ENCODE data around the gene EIF5AL1.
"Not testable (repeated sequence)": the region's sequence is repeated elsewhere in the genome, so short reads cannot be mapped to it uniquely, and the experiment has no call there.

The EIF5AL1 gene

DNA sequence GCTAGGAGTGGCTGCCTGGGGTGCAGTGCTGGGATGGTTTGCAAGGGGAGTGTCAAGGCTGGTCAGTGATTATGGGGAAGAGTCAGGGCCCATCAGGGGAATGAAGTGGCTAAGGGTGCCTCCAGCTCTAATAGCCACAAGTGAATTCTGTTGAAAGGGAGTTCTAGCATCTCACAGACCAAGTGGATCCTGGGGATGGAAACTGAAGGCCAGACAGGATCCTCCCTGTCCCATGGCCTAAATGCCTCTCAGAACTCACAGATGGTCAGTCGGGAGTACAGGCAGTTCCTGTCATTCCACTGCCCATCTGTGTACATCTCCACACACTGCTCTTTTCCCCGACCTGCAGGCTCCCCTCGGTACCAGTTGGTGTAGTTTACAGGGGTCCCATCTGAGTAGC is 44.6 kb downstream of the EIF5AL1 start:
- not testable (repeated sequence) for DNase-seq (ENCODE audit: low spot score)

DNA sequence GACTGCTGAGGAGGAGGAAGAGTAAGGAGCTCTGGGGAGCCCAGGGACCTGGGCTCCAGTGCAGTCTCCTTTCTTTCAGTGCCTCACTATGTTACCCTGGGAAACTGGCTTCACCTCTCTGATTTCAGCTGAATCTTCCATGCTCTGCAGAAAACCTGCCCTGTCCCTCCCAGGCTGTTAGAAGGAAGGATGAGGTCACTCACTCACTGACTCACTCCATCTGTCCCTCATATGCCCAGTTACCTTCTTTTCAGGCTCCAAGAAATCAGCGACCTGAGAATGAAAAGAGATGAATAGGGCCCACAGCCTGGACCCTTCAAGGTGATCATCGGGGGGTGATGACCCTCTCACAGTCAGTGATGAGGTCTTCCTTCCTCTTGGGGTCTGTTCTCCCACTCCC is 47.4 kb downstream of the EIF5AL1 start:
- DNase-seq (ENCODE audit: low spot score) = no peak

DNA sequence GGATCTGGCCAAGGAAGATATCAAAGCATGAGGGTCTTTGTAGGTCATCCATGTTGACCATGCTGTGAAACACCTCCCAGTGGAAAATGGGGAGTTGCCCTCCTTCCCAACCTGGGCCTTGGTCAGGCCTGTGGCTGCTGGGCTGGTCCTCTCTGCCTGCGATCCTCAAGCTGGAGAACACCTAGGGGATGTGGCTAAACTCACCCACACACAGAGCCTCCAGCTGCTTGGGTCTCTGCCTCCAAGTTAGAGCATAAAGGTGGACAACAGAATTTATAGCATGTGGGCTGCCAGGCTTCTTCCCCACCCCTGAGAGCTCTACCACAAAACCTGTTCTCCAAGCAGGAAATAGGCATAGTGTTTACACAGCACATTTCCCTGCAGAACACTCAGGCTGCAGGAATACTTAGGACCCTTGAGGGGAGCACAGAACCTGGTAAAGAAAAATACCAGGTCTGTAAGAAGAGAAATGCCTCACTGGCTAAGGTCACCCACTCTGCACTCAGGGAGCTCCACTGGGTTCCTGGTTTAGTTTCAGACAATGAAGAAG is 47.9 kb downstream of the EIF5AL1 start, which contains the start of gene SFTPA2:
Gene SFTPA2 (minus strand): TSS at position 248 of the 550 bp plus-strand sequence. CDS start 924 bp downstream, outside the sequence.
- DNase-seq (ENCODE audit: low spot score) = no peak

DNA sequence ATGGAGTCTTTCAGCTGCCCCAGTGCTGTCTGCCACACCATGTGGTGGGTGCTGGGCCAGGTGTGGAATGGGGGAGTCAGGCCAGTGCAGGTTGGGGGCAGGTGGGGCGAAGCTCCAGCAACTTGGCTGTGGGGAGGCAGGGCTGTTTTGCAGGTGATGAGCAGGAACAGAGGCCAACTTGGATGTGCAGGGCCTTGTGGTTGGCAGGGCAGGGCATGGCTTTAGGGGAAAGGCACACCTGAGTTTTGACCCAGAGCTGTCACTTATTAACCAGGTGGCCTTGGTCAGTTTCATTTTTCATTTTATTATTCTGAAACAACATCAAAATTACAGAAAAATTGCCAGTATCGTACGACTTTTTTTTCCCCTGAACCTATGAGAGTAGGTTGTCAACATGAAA is 48.9 kb downstream of the EIF5AL1 start:
- no peak for DNase-seq (ENCODE audit: low spot score)

DNA sequence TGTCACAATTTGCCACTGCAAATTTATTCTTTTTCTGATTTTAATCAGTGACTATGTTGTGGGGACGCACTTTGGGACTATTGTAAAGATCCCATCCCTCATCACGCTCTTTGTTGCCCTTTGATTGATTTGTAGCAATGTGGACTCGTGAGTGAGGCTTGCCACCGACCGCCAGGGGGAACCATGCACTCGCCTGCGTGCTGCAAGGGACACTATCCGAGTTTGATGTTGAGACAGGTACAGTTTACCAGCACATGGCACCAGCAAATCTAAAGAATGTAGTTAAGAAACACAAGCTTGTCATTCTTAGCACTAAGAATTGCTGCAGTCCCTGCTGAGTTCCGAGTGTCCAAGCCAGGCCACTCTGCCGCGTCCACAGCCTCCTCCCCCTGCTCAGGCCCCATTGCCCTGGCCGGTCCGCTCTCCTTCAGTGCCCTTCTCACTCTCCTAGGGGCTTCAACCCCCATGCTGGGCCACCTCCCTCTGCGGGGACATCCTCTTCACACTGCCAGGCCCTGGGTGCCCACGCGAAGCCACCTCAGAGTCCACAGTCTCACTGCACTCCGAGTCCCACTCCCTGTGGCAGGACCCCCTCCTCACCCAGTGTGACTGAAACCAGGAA is 49.9 kb downstream of the EIF5AL1 start:
- peak; percentile 47 for DNase-seq (ENCODE audit: low spot score)

DNA sequence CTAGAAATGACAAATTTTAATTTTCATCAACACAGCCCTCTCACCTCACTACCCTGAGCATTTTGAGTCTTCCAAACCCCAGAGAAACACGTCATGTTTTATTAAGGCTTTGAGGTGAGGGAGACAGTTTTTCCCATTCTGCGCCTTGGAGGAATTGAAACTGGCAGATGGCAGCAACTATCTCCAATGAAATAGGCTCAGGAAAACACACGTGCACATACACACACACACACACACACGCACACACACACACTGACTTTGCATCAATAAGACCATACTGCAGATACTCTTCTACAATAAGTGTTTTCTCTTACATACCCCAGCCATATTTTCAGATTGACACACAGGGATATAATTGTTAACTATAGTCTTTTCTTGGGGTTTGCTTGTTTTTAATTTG is 51.1 kb downstream of the EIF5AL1 start:
- DNase-seq (ENCODE audit: low spot score) = no peak

Measured in HuH-7 (cell line).